Astrocyte of the hippocampus (primary cell): ENCODE results near the gene LY6G6C.

Experiments
- DNase-seq: peaks from one replicate; pipeline ENCODE4 v3.0.0; 2011; ENCODE audit warnings: low read depth, low spot score

Gene LY6G6C

DNA sequence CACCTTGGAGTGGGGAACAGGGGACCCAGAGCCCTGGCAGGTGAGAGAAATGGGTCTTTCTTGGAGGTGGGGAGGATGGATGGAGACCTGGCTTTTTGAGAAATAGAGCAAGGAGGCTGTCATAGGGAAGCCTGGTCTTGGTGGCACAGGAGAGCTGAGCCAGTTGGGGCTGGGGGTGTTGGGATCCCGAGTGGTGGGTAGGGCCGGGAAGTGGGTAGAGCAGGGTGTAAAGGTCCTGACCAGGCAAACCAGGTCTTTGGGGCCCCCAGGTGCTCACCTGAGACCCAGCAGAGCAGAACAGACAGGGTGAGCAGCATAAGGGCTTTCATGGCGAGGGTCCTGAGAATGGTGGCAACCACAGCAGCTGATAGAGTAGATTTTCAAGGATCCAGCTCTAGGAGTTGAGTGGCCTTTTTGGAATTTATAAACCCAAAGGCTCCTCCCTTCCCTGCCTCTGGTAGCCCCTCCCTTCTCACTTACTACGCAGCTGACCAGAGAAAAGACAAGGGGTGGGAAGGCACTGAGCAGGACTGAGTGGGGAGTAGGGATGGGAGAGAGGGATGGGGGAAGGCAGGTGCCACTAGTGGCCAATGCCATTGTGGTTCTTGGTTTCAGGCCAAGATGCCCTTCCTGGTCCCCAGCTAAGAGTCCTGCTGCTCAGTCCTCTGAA, at the start of gene LY6G6C:
Gene LY6G6C, minus strand, starts transcription at position 396 of the 670 bp plus-strand sequence. Its CDS starts 67 bp downstream, at position 329.
- no peak for DNase-seq

- no peak for DNase-seq
These were observed 49.3 kb upstream of the LY6G6C start for GRCh38 chr6:31770860-31771259.

DNA sequence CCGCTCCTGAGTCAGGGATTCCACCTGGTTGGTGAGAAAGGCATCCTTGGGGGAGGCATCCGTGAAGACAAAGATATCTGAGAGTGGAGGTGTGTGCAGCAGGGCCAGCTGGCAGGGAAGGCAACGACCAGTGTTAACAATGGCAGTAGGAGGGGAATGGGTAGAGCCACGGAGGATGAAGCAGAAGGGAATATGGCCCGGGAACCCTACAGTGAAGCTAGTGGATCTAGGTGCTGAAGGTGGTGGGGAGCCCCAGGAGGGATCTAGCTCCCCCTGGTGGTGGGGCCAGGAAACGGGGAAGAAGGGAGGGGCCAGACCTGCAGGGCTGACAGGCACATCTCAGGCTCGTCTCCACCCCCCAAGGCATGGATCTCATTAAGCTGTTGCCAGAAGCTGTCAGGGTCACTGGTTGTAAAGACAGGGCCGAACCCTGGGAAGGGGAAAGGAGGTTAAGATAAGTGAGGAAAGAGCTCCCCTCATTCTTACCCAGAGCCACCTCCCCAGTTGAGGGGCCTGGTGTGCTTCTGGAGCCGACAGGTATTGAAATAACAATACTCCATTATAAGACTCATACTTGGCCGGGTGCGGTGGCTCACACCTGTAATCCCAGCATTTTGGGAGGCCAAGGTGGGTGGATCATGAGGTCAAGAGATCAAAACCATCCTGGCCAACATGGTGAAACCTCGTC, 48.3 kb upstream of the LY6G6C start:
- DNase-seq: peak; percentile 37

DNA sequence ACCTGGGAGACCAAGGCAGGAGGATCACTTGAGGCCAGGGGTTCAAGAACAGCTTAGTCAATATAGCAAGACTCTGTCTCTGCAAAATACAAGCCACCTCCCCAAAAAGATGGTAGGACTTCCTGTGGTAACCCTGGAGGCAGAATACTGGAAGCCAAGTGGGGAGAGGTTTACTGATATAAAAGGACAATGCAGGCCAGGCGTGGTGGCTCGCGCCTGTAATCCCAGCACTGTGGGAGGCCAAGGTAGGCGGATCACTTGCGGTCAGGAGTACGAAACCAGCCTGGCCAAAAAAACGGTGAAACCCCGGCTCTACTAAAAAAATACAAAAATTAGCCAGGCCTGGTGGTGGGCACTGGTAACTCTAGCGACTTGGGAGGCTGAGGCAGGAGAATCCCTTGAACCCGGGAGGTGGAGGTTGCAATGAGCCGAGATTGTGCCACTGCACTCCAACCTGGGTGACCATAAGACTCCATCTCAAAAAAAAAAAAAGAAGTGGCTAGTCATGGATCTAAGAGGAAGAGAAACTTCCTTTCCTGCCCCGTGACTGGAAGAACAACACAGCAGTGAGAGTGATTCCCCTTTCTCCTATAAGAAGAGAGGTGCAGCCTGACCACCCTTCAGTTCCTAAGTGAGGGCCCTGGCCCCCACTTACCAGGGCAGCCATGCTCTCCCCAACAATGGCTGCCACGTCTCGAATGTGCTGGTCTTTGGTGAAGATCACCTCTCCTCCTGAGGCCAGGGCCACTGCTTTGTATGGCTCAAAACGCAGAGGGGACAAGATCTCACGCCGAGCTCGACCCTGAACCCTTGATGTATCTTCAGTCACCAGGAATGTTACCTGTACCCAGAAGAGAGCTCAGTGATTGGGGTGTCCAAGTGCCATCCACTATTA, 47.1 kb upstream of the LY6G6C start:
- DNase-seq: no peak

GRCh38 chr6:31767096-31767645, 45.6 kb upstream of the LY6G6C start:
- no peak for DNase-seq

DNA sequence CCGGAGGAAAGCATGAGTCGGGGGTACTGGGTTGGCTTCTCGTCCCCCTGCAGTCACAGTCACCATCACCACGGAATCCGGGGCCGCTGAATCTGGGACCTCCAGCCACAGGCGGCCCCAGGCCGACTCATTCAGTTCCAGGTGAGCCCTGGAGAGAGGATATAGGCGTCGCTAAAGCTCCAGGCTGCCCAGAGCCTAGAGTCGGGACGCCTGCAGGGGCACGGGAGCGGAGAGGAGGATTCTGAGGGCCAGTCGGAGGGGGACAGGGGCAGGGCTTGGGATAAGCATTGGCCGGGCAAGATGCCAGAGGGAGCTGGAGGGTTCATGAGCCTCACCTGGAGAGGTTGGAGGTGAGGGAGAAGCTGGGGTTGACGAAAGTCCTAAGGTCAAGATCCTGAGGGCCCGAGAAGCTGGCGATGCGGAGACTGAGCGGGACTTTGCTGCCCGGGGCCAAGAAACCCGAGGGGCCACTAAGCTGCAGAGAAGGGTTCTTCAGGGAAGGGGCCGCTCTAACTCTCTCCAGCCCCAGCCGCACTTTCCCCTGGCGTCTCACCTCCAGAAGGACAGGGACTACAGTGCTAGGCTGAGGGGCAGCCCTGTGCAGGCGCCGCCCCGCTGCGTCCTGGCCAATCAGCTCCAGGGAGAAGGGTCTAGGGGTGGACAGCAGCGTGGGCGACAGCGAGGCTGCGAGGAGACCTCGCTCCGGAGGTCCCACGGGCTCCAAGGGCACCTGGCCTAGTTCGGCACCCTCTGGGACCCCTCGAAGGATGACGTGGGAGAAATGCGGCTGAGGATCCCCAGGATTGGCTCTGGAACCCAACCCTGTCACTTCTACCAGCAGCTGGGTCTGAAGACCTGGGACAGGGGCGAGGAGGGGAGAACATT, 44.6 kb upstream of the LY6G6C start:
- DNase-seq: peak; percentile 21

- DNase-seq: no peak
These were observed 44.0 kb upstream of the LY6G6C start for GRCh38 chr6:31765559-31765909.

- no peak for DNase-seq
These were observed 42.7 kb upstream of the LY6G6C start for GRCh38 chr6:31764198-31764597.

- peak; percentile 66 for DNase-seq
These were observed 42.0 kb upstream of the LY6G6C start for GRCh38 chr6:31763619-31763940.

DNA sequence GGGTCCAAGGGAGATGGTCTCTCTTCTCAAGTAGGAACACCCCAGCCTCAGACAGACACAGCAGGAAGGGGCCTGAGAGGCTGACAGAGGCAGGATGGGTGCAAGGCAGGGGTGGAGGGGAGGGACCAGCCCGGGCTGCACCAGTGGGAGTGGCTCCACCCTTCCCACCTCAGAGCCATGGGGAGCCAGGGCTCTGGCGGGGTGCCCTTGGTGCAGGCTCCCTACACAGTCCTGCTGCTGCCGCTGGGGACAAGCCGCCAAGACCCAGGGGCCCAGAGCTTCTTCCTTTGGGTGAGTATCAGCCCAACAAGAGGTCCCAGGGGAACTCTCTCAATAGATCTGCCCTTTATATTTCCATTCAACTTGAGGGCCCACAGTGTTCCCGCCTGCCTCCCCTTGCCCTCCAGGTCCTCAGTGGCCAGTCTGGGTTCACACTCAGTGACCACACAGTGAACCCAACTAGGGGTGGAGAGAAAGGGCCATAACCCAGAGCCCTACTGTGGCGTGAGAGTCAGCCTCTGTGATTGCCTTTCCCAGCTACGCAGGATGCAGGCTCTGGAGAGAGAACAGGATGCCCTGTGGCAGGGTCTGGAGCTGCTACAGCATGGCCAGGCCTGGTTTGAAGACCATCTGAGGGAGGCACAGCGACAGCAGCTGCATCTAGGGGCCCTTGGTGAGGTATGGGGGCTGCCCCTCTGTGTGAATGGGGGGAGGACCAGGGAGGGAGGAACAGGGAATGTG, 41.5 kb upstream of the LY6G6C start:
- DNase-seq: no peak

GRCh38 chr6:31762356-31762755, 40.8 kb upstream of the LY6G6C start, which contains the start of gene SAPCD1:
TSS of gene SAPCD1 (plus strand) at chr6:31762656. CDS start at chr6:31763055, 399 bp downstream.
- DNase-seq: no peak

DNA sequence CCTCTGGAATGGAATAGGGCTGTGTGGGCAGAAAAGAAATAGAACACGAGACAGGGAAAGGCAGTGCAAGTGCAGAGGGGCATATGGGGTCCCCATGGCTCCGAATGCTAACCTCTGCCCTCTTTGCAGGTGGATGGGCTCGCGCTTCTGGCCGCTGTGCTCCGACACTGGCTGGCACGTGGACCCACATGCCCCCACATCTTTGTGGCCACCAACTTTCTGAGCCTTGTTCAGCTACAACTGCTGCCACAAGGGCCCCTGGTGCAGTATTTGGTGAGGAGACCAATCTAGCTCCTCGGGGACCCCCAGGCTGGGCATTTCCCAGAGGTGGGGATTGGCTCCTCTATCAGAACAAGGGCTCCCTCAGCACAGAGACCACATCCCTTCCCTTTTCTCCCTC, 39.8 kb upstream of the LY6G6C start:
- DNase-seq: no peak

GRCh38 chr6:31760790-31761189, 39.2 kb upstream of the LY6G6C start:
- DNase-seq: no peak

- DNase-seq: no peak
These were observed 36.7 kb upstream of the LY6G6C start for GRCh38 chr6:31758281-31758680.

DNA sequence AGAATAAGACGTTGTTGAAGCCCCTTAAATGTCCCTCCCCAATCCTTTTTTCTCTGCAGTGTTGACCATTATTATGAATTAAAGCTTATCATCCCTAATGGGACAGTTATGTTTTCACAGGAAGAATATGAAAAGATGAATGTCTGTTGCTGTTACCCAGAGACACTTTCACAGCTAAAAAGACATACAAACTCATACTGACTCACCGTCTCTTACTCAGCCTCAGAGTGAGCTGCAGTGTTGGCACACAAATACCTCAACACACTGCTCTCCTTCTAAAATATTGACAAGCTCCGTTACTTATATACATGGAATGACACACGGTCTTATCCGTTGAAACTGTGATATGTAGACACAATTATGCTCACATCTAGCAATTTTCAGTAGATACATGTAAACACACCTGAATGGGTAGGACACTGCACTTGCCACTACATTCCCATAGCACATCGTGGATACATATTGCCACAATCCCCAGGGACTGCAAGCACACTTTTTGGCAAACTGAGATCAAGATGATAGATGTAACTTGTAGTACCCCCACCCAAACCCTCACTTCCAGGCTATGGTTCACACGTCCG, 31.3 kb upstream of the LY6G6C start:
- DNase-seq: peak; percentile 65

GRCh38 chr6:31750411-31751022, 29.0 kb upstream of the LY6G6C start:
- DNase-seq: peak; percentile 43

DNA sequence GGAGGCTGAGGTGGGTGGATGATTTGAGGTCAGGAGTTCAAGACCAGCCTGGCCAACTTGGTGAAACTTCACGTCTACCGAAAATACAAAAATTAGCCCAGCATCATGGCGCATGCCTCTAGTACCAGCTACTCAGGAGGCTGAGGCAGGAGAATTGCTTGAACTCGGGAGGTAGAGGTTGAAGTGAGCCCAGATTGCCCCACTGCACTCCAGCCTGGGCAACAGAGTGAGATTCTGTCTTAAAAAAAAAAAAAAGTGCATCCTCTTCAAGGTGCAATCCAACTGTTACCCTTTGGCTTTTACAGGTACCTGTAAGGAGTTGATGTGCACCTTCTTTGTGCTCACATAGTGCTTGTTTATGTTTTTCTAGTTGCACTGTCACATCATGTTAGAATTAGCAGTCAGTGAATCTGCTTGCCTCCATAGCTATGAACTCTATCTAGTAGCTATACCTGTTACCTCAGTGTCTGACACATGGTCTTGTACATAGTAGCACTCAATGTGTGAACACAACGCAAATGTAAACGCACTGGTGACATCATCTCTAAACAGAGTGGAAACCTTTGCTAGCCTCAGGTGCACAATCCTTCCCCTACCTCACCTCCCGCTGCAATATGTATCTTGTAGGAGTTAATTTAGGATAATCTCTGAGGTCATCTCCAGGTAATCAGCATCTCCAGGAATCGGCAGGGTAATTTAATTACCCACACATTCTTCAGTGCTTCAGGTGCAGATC, 27.9 kb upstream of the LY6G6C start:
- DNase-seq: no peak

DNA sequence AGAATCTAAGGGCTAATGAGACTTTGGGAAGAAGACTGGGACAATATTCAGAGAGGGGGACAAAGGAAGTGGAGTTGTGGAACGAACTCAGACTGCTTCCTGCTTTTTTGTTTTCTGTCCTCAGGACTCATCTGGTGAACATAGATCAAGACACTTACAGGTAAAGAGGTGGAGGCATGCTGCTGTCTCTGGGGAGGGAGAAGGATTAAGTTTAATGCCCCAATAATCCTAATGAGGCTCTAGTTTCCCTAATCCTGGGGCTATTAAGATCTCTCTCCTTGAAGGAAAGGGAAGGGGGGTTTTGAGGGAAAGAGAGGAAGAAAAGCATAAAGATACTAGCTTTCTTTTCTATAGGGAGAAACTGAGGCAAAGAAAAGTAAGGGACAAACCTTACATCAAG, 22.9 kb upstream of the LY6G6C start:
- DNase-seq: no peak

GRCh38 chr6:31742894-31743293, 21.3 kb upstream of the LY6G6C start:
- DNase-seq: no peak
